Activated effector memory CD4-positive, alpha-beta T cell treated with Interleukin-2 at 50 U/mL for 16 hours (primary cell): ENCODE measurements around the gene KCTD2.
A peak's percentile ranks its signal among the peaks of the same experiment; 100 is the strongest.
"Not testable (repeated sequence)": the region's sequence is repeated elsewhere in the genome, so short reads cannot be mapped to it uniquely, and the experiment has no call there.

Experiments
- DNase-seq: peaks from one replicate; pipeline ENCODE4 v3.0.0-alpha.2; 2020

The KCTD2 gene

DNA sequence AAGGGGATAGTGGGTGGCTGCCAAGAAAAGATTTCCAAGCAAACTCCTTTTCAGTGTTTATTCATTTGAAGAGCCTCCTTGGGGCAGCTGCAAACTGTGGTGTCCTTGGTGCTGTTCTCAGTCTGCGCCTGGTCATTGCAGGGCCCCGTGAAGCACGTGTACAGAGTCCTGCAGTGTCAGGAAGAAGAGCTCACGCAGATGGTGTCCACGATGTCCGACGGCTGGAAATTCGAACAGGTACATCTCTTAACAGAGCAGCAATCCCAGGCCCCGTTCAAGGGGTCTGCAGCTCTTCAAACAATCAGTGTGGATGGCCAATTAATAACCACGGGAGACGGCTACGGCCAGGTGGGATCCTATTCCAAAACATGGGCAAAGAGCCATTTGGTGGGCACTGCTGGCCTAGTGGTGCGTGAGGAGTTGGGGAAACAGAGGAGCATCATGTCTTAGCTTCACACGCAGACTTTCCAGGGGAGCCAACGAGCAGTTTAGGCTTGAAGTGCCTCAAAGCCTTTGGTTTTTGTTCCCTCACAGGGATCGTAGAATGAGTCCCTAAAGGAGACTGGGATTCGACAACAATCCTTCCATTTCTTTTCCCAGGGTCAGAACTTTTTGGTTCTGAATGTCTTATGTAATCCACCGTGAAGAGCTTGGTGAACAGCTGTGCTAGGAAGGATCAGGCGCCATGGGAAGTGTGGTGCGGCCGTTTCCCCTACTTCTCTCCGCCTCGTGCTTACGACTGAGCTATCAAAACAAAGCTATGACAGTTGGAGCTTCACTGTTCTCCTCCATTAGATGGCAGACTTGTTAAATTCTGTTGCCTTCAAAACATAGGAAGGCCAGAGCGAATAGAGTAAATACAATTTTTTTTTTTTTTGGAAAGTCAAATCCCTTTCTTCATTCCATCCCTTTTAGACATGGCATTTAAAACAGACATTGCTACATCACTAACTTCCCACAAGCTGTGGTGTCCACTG lies 12.6 kb downstream of the KCTD2 start:
- DNase-seq, result no peak

DNA sequence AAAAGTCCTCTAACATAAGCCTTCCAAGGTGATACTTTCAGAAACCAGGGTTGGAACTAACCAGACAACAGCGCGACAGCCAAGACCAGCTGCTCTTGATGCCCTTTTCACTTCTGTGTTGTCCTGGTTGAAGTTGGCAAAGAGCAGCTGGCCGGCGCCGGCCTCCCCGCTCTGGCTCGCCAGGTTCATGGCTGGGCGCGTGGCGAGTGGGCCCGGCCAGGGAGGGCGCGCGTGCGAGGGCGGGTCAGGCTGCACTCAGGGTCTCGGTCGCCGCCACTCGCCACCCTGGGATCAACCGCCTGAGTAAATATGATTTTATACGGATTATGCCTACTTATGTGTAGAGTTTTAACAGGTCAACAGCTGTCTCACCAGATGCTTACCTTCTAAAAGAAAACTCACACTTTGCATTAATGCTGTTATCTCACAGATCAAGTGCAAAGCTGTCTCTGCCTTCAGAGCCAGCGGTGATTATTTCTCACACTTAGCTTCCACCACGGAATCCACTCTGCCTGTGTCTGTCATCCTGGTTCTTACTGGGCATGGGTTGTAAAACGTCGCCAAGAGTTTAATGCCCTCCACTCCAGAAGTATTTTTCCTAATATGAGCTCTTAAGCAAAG lies 13.5 kb downstream of the KCTD2 start:
- DNase-seq, result no peak

DNA sequence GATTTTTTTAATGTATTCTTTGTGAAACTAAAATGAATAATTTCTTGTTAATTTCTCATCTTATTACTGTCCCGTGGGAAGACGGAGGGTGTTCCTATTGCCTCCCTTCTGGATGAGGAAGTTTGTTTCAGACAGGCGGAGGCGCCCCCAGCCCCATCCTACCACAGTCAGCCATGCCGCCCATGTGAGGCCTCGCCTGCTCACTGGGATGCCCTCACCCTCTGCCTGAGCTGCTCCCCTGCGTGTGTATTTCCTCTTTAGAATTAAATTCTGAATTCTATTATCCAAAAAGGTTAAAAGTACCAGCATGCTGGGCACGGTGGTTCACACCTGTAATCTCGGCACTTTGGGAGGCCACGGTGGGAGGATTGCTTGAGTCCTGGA lies 14.0 kb downstream of the KCTD2 start:
- DNase-seq, result no peak

DNA sequence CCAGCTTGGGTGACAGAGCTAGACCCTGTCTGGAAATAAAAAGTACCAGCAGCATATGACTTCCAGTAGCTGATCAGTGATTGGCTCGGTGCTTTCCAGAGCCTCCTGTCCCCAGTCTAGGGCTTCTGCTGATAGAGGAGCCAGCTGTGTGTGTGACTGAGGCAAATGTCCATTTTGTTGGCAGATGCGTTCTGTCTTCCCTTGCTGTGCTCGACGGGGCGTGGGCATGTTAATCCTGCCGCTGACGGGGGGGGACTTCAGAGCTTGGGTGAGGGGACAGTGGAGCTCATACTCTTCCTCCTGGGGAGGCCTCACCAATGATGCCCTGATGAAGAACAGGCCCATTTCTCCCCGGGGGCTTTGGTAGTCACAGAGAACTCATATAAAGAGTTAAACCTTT lies 14.6 kb downstream of the KCTD2 start:
- DNase-seq, result no peak

DNA sequence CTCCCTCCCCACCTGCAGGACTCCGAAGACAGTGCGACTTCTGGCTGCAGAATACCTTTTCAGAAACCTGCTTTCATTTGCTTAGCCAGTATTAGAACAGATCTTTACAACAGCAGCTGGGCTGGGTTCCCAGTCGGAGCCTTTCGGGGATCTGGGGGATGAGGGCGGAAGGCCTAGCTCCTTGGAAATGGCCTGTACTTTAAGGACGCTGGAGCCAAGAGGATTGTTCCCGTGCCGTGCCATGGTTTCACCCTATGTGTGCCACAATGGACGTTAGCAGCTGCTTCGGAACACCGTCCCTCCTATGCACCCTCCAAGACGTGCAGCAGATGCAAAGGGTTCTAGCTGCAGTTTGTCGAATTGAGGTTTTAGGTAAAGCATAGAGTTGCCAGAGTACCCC lies 16.2 kb downstream of the KCTD2 start:
- DNase-seq, result no peak

DNA sequence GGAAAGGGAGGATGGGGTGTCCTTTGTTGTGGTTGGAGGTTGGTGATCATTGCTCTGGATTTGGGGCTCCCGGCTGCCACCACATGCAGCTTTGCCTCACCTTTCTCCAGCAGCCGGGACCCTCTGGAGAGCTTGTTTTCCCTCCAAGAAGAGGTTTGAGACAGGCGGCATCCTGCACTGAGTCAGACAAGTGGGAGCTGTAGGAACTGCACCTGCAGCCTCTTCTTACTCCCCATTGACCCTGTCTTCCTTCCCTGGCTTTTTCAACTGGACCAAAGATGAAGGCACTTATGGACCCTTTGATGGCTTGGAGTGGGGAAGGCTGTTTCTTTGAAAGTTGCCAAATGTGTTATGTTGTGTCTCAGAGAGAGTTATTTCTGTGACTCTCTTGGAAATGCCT lies 16.6 kb downstream of the KCTD2 start:
- no peak for DNase-seq

DNA sequence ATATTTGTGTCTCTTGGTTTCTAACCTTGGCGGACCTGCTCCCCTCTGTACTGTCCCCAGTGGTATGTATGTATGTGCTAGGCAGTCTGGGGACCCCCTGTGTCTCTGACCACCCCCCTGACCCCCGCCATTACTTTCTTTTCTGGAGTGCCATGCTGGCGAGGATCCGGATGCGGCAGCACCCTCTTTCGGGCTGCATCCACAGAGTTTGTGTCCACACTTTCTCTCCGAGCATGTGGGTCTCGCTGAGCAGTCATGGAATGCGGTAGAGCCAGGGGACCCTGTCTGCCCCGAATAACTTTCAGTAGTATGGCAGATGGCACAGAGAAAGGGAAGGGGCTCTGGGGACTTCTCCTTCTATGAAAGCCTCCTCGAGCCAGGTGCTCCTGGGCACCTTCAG lies 17.0 kb downstream of the KCTD2 start:
- no peak for DNase-seq

DNA sequence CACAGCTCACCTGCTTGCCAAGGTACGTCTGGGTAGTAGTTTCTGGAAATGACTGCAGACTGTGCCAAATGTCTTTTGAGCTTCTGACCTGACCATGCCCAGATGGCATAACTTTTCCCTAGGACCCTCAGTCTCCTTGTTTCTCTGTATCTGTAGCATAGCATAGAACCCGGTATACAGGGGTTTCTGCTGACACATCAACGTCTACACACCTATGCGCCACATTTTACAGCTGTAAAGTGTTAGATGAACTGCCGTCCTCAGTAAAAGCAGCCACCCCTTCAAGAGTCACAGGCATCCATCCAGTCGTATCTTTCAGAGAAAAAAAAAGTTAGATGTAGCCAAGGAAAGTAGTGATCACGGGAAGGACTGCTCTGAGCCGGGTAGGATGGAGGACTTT lies 17.4 kb downstream of the KCTD2 start:
- DNase-seq, result no peak

DNA sequence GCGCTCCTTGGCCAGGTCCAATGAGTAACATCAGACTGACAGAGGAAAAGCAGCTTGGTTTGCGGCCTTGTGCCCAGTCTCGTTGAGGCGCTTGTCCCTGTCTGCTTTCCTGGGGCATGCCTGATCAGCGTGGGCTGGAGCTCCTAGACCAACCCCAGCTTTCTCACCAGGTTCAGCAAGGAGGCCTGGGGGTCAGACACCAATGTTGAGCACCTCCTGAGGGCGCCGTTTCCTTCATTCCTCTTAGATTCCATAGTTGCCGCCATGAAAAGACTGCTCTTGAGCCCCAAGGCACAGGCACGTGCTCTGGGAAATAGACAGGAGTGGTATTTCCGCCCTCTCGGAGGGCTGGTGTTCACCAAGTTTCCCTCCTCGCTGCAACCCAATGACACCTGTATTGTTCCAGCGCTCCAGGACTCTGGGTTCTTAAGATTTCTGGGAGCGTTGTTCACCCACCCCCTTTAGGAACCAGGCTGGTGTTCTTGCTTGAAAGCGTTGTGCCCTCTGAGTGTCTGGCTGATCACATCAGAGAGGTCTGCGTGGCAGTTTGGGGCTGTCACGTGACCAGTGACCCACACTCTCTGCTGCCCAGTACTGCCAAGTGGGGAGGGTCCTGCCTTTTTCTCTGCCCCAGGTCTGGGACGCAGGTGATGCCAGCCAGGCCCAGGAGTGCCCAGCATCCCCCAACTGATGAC lies 18.0 kb downstream of the KCTD2 start:
- DNase-seq, result no peak

DNA sequence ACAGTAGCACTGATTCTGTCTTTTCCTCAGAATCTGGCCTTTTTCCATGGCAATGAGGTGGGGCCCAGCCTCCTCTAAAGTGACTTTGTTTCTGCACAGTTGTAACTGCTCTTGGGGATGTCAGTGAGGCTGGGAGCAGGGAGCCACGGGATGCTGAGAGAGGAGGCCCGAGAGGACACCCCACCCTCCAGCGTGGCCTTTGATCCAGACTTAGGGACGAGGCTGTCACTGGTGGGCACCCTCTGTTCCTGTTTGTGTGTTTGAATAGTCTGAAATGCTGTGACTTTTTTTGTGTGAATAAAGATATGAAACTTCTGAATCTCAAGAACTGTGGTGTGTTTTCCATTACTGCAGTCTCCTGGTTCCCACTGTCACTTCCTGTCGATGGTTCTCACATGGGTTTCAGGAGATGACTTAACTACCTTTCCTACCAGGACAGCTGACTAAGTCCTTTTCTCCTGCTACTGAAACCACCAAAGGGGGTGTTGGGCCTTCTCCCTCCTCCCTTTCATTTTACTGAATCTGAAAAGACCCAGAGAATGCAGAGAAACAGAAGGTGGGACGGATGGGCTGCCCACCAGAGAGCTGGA lies 18.6 kb downstream of the KCTD2 start:
- DNase-seq, result no peak

DNA sequence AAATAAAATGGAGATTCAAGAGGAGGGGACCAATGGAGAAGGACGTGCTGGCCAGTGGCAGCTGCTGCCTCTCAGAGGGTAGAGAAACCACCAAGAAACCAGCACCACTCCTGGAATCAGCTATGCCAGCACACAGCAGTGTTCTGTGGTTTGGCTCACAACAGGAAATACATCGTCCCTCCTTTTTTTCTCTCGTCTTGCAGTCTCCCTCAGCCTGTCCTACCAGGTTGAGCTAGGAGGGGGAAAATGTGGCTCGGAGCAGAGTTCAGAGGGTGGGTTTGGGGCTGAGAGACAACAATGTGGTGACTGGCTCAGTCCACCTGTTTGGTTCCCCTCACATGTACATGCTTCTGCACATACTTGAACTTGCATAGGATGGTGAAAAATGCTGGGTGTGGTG lies 20.8 kb downstream of the KCTD2 start:
- peak; percentile 25 for DNase-seq

DNA sequence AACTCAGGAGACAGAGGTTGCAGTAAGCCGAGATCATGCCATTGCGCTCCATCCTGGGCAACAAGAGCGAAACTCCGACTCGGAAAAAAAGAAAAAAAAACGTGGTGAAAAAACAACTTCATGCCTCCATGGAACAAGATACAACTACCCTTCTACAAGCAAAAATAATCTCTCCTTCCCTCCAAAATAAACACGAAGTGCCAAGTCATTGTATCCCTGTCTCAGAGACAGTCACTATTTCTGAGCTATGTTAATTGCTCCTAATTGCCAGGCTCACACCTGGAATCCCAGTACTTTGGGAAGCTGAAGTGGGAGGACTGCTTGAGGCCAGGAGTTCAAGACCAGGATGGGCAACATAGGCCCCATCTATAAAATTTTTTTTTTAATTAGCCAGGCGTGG lies 21.7 kb downstream of the KCTD2 start:
- no peak for DNase-seq

DNA sequence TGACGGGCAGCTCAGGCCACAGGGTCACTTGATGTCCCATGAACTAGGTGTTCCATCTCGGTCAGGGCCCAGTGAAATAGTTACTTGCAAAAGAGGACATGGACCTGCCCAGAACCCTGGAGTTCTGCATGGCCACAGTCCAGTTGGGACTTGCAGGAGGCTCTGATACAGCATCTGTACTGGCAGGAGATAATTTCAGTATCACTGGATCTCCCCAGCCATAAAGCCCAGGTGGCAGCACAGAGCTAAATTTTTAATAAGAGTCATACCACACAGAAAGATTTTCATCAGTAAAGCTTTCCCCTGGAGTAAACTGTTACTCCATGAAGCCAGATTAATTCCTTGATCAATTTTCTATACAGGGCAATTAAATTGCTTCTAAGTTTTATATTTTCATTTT lies 22.8 kb downstream of the KCTD2 start:
- no peak for DNase-seq

DNA sequence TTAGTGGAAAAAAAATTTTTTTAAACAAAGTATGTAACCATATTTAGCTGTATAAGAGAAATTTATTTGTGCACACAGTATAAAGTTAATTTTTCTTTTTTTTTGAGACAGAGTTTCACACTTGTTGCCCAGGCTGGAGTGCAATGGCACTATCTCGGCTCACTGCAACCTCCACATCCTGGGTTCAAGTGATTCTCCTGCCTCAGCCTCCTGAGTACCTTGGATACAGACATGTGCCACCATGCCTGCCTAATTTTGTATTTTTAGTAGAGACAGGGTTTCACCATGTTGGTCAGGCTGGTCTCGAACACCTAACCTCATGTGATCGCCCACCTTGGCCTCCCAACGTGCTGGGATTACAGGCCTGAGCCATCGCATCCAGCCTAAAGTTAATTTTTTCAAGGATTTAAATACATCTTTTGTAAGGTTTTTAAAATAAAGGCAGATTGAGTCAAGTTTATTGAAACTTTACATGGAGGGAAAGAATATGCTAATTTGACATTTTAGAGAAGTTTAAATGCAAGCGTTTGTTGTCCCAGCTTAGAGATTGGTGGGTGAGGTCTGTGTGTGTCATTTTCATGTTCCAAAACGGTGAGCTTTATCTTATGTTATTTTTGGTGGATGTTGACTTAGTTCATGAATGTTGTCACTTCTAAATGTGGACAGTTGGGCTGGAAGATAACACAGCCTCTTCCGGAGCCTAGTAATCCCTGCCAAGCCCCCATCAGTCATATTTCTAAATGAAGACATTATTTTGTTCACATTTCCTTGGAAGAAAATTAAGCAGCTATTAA lies 24.6 kb downstream of the KCTD2 start:
- not testable (repeated sequence) for DNase-seq

DNA sequence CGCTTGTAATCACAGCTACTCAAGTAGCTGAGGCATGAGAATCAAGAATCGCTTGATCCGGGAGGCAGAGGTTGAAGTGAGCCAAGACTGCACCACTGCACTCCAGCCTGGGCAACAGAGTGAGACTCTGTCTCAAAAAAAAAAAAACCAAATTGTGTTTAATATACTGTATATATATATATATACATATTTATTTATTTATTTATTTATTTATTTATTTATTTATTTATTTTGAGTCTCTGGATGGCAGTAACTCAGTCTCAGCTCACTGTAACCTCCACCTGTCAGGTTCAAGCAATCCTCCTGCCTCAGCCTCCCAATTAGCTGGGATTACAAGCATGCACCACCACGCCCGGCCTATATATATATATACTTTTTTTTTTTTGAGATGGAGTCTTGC lies 25.9 kb downstream of the KCTD2 start:
- not testable (repeated sequence) for DNase-seq

DNA sequence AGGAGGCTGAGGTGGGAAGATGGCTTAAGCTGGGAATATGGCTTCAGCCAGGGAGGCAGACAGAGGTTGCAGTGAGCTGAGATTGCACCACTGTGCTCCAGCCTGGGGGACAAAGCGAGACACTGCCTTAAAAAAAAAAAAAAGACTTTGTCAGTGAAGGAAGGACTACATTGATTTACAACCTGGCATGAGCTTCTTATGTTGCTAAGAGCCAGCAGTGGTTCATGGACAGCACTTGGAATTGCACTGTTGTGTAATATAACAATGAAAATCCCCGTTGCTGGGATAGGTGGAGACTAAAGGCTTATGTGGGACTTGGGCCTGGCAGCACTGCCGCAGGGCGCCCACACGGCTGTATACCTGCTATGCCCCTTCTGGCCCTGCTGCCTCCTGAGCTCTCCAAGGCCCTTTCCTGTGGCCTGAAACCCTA lies 26.6 kb downstream of the KCTD2 start:
- DNase-seq, result no peak

DNA sequence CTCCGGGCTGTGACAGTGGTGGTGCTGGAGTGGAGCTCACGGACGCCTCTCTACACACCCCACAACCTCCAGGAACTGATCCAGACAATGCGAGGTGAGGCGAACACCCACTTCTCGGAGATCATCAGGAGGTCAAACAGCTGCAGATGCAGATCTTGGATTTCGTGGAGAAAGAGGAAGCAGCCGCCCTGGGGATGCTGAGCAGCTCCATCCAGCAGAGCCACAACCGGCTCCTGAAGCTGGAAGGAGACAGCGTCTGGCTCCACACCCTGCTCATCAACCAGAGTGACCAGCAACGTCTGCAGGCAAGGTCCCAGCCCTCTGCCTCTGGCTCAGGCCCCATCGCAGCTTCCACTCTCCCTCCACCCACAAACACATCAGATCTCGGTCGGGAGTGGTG lies 27.5 kb downstream of the KCTD2 start:
- no peak for DNase-seq

DNA sequence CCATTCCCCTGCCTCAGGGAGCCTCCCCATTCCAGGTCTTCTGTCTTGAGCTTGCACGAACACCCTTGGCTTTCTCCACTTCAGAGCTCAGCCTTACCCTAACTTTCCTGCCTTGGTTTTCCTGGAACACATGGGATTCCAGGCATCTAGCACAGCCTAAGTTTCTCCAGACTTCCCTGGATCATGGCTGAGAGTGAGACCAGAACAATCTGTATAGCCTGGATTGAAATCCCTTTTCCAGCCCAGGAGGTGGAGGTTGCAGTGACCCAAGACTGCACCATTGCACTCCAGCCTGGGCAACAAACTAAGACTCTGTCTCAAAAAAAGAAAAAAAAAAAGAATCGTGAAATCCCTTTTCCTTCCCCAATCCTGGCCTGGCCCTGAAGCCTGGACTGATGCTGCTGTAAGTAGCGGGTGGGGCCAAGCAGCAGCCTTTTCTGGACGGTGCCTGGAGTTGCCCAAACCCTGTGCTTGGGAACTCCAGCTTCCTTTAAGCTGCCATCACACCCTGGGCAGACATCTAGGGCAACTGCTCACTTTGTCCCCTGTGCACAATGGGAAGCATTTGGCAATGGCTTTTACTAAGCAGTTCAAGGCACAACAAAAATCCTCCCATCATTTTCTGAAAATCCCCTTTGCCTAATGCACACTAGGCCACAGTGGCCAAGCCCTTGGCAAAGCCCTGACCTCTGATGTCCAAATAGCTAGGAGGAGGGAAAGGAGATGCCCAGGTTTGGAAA lies 28.7 kb downstream of the KCTD2 start:
- DNase-seq, result no peak

DNA sequence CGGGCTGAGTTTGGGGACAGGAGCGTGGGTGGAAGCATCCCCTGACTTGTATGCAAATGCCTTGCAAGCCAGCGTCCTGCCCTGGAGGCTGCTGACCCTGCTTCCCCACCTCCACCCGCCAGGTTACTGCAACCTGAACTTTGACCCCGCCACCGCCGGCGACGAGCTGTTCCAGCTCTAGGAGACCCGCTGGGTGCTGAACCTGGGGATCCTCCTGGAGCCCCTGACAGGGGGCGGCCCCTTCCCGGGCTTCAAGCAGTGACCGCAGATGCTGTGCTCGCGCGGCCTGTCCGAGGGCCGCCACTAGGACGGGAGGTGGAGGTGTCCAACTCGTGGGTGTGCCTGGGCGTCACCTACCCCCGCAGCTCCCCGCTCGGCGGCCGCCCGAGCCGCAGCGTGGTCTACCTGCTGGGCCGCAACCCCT lies 30.1 kb downstream of the KCTD2 start:
- no peak for DNase-seq

DNA sequence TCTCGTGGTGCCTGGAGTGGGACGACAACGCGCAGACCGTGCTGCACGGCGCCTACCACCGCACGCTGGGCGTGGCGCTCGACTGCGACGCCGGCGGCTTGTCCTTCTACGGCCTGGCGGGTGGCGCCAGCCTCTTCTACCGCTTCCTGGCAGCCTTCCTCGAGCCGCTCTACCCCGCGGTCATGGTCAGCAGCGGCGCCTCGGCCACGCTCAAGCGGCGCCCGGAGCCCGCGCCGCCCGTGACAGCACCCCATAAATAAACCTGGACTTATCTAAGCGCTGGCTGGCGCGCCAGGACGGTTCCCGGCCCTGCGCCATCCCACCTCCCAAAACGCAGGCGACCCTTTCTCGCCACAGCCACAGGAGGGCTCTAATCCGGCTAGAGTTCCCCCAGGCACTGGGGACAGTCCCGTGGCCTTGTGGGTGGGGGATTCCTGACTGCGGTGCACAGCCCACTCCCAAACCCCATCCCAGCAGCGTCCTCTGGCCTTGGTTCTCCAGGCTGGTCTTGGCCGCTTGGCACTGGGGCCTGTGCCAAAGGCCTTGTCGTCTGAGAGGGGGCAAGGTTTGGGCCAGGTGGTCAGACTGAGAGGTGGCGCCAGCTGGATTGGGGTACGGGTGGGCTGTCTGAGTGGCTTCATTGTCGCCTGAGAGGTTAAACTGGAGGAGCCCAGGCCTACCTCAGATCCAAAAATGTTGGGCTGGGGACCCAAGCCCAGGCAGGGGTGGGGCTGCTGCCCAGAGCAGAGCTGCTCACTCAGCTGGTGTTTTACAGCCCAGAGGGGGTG lies 30.7 kb downstream of the KCTD2 start:
- peak; percentile 49 for DNase-seq
